Heart right ventricle (tissue), 16 donors: ENCODE data around the gene ATP2B2. TPM values are rescaled to one million over a fixed set of nuclear protein-coding genes. Genes with fewer than 3 reads are reported as not detected.

ENCODE experiments used
- ATAC-seq, 8 donors: fragments of 200-7000 bp; cut with Tn5 transposase; one replicate each; pipeline ENCODE4 v1.9.1; 2020; ENCODE audit warnings: mild to moderate bottlenecking in 8 of 8, moderate library complexity in 8 of 8, moderate number of reproducible peaks in 1 of 8
- DNase-seq, 2 donors: peaks; one replicate each; pipeline ENCODE4 v3.0.0-alpha.2; 2020
- H3K27ac ChIP-seq, 10 donors: fragments of 200-600 bp; sonication (generic) in 2 of 10; one replicate each; pipeline versions ENCODE4 v1.5.0 to v1.8.0; 2020 to 2022; ENCODE audit warnings: mild to moderate bottlenecking in 3 of 10
- H3K27me3 ChIP-seq, 7 donors: fragments of 200-600 bp; one replicate each; pipeline ENCODE4 v1.8.0; 2021 to 2022; ENCODE audit warnings: mild to moderate bottlenecking in 2 of 7
- H3K36me3 ChIP-seq, 9 donors: fragments of 200-600 bp; sonication (generic) in 1 of 9; one replicate each; pipeline versions ENCODE4 v1.5.0 to v1.8.0; 2020 to 2022; ENCODE audit warnings: mild to moderate bottlenecking in 2 of 9
- H3K4me1 ChIP-seq, 9 donors: fragments of 200-600 bp; sonication (generic) in 1 of 9; one replicate each; pipeline versions ENCODE4 v1.5.0 to v1.8.0; 2020 to 2022; ENCODE audit warnings: mild to moderate bottlenecking in 4 of 9
- H3K4me3 ChIP-seq, 10 donors: fragments of 200-600 bp; sonication (generic) in 2 of 10; one replicate each; pipeline versions ENCODE4 v1.5.0 to v1.8.0; 2020 to 2022; ENCODE audit warnings: mild to moderate bottlenecking in 7 of 10, moderate library complexity in 2 of 10
- H3K9me3 ChIP-seq, 11 donors: fragments of 200-600 bp in 10 of 11; sonication (generic) in 2 of 11; one replicate each; pipeline versions ENCODE4 v1.5.0 to v1.8.0; 2013 to 2022; ENCODE audit warnings: mild to moderate bottlenecking in 2 of 11, control low read depth in 1 of 11, moderate library complexity in 1 of 11
- WGBS, 2 donors: extraction: QIAGEN DNeasy Blood & Tissue Kit; methylation state at CpG; one replicate each; pipeline ENCODE4 v1.1.7; 2013; ENCODE audit warnings: inconsistent platforms in 1 of 2; 5-methylcytosine and 5-hydroxymethylcytosine counted together
- intact Hi-C, 10 donors: fragments of 100-400 bp; cut with DNase I; formaldehyde crosslinking; loops; one replicate each; pipeline versions ENCODE4 v1.11.1 to v1.14.2; 2022
- polyA plus RNA-seq, 2 donors: library from polyadenylated mRNA; stranded (reverse); fragments of 200-250 nt; gene quantifications; one replicate each; pipeline ENCODE4 v1.2.3, GENCODE V29; 2013
- total RNA-seq, 10 donors: library from RNA; stranded (reverse); fragmentation: NEBNext Ultra II Directional in 3 of 10; extraction: Animal tissue kit (Norgen Biotek cat#: 25700) in 3 of 10; gene quantifications; one replicate each; pipeline versions ENCODE4 v1.2.1 to v1.2.4, GENCODE V29; 2021 to 2023
- TF ChIP-seq, protein P1 (sequence below), 9 donors: fragments of 200-600 bp; sonication (generic) in 2 of 9; IDR thresholded peaks; one replicate each; pipeline versions ENCODE4 v1.5.0 to v1.8.0; 2021 to 2022; ENCODE audit warnings: antibody characterized with exemption in 9 of 9, mild to moderate bottlenecking in 5 of 9, moderate library complexity in 1 of 9
- donor health status: Arrhythmogenic right ventricular cardiomyopathy.
- donor health status: ischemic (EF 13 %, LVEDD 7.1; RV severe dilation, severe dysfunction).
- donor health status: healthy with polysubstance abuse.
- donor health status: DM: no; HTN: yes; CAD: no.
- donor health status: DM: no; HTN: no; CAD: no.
- donor health status: ischemic (EF 25% LVEDD 6.9; RV normal size, moderate dysfunction).
- donor health status: ischemic (EF 25% LVEDD 5.7; RV mildly dilated, moderate dysfunction).
- donor health status: healthy.
- donor health status: DM: yes; HTN: yes; CAD: no.
- donor health status: Ischemic cardiomyopathy.
- donor health status: ischemic (EF 35%, LVEDD 5.7; RV mildly dilated, moderate dysfunction).
- donor health status: nonischemic (EF 11% LVEDD 7.7; RV severe dilation, severe dysfunction).
- donor health status: DM: yes; HTN: yes; CAD: no.
- donor health status: PGD.
- donor health status: ischemic (EF 29% LVEDD 5.4; RV normal size, mild dysfunction).
- donor health status: nonischemic (EF 23%, LVEDD 6.1; RV moderate dilation, normal function).

Gene ATP2B2
- total and polyA plus RNA-seq, 12 donors, result under 0.01 to 0.30 (median 0.11) TPM; not detected in 4

DNA sequence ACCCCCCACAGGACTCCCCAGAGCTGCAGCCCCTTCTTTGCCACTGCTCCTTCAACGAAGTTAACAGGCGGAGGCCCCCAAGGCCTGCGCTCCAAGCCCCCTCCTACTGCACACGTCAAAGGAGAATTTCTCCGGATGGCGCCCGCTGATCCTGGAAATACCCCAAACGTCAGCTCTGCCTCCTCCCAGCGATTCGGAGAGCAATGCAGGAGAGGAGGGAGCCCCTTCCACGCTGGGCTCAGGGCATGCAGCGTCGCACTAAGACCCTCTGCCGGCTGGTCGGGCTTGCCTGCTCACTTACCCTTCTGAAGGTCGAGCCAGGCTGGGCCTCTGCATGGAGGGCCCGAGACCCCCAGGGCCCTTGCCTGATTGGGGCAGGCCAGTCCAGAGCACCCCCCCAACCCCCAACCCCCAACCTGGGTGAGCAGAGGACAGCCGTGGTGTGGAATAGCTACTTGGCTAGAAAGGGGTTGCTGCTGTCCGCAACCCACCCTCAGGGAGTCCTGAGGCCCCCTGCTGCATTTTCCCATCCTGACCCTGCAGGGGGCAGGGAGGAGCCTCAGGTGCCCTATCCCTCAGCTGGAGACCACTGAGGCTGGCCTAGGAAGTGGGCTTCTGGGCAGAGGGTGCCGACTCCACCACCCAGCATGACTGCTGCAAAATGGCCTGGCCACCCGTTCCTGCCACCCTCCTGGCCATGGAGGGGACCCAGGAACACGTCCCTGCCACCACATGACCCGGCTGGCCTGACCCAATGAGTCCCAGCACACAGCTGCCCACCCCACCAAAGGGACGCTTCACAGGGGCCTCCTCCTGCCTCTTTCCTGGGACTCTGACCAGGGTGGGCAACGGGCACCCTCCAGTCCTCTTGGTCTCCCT is 976 bp downstream of the ATP2B2 start:
- DNase-seq, result no peak
- intact Hi-C loops, result no loop called here
- H3K9me3 ChIP-seq, result no peaks in the 10 kb centered on the region
- TF ChIP-seq, protein P1, sequence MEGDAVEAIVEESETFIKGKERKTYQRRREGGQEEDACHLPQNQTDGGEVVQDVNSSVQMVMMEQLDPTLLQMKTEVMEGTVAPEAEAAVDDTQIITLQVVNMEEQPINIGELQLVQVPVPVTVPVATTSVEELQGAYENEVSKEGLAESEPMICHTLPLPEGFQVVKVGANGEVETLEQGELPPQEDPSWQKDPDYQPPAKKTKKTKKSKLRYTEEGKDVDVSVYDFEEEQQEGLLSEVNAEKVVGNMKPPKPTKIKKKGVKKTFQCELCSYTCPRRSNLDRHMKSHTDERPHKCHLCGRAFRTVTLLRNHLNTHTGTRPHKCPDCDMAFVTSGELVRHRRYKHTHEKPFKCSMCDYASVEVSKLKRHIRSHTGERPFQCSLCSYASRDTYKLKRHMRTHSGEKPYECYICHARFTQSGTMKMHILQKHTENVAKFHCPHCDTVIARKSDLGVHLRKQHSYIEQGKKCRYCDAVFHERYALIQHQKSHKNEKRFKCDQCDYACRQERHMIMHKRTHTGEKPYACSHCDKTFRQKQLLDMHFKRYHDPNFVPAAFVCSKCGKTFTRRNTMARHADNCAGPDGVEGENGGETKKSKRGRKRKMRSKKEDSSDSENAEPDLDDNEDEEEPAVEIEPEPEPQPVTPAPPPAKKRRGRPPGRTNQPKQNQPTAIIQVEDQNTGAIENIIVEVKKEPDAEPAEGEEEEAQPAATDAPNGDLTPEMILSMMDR (IDR thresholded peaks at IDR 0.05), result no peak
- H3K4me3 ChIP-seq, result no peak overlapping the region
- H3K4me1 ChIP-seq, result peaks cover 0 to 12% (median 0%) of the 10 kb centered on the region in 9 donors
- peaks cover 14 to 74% (median 53%) of the 10 kb centered on the region in 7 donors for H3K27me3 ChIP-seq
- no peak overlapping the region for H3K27ac ChIP-seq
- no peaks in the 10 kb centered on the region for H3K36me3 ChIP-seq
- 61 to 69% methylated on average over 25 of the region's 25 CpGs for WGBS, 2 donors
- no peak for ATAC-seq

- 76 to 81% methylated on average over 15 of the region's 15 CpGs for WGBS, 2 donors
- Histone ChIP-seq H3K36me3 (no peaks in the 10 kb centered on the region), H3K4me3 (no peak overlapping the region), H3K4me1 (peaks cover 0 to 12% (median 0%) of the 10 kb centered on the region in 9 donors), H3K9me3 (no peaks in the 10 kb centered on the region), H3K27me3 (peaks cover 14 to 81% (median 64%) of the 10 kb centered on the region in 7 donors), H3K27ac (no peak overlapping the region)
- no peak for DNase-seq
- intact Hi-C loops, result no loop called here
- TF ChIP-seq, protein P1 (IDR thresholded peaks at IDR 0.05), result no peak
- no peak for ATAC-seq
Measured at GRCh38 chr3:10503217-10503796, 2.1 kb downstream of the ATP2B2 start.

DNA sequence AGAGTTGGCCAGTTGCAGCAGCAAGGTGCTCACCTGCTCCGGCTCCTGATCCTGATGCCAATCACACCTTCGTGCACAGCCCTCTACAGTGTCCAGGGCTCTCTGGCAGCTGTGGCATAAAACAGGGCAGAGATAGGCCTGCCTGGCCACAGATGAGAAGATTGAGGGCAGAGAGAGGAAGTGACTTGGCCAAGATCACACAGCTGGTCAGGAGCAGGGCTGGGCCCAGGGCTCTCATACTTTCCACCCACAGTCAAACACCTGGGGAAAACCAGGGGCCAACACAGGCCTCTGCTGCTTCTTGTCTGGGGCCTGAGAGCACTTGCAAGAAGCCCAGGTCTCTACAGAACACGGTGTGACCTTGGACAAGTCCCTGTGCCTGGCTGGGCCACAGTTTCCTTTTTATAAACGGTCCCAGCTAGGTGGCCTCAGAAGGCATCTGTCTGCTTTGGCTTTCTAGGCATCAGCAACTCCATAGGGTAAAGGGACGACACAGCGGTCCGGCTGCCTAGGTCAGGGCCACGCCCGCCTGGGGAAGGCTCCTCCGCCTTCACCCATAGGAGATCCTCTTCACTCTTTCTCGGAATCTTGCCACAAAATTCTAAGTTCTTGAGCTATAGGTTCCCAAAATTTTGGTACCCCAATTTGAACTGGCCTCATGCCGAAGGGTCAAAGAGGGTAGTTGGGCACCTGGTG is 3.1 kb downstream of the ATP2B2 start:
- no peak overlapping the region for H3K4me3 ChIP-seq
- DNase-seq (no peak), ATAC-seq (no peak)
- H3K9me3 ChIP-seq, result no peaks in the 10 kb centered on the region
- TF ChIP-seq, protein P1 (IDR thresholded peaks at IDR 0.05), result no peak
- H3K36me3 ChIP-seq, result no peaks in the 10 kb centered on the region
- peaks cover 0 to 12% (median 0%) of the 10 kb centered on the region in 9 donors for H3K4me1 ChIP-seq
- peaks cover 14 to 85% (median 69%) of the 10 kb centered on the region in 7 donors for H3K27me3 ChIP-seq
- 83 to 91% methylated on average over 12 of the region's 12 CpGs for WGBS, 2 donors
- intact Hi-C loops, result no loop called here
- no peak overlapping the region for H3K27ac ChIP-seq

DNA sequence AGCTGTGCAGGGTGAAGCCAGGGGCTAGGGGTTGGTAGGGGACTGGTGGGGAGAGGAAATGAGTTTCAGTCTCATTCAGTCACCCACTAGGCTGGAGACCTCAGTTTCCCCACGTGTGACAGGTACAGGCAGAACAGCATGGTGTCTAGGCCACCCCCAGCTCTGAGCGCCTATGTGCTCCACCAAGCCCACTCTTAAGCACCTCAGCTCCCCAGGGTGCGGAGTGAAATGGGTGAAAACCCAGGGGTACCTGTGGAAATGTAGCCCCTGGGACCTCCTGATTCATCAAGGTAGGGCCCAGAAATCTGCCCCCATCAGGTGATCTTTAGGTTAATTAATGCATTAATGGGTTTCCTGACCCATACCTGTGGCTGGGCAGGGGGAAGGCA is 3.7 kb downstream of the ATP2B2 start:
- Histone ChIP-seq H3K4me1 (peaks cover 0 to 12% (median 0%) of the 10 kb centered on the region in 9 donors), H3K27me3 (peaks cover 14 to 81% (median 62%) of the 10 kb centered on the region in 7 donors), H3K4me3 (no peak overlapping the region), H3K36me3 (no peaks in the 10 kb centered on the region), H3K9me3 (no peaks in the 10 kb centered on the region), H3K27ac (no peak overlapping the region)
- WGBS, 2 donors, result 67 to 73% methylated on average over 3 of the region's 3 CpGs
- intact Hi-C loops, result no loop called here
- no peak for DNase-seq
- no peak for ATAC-seq
- TF ChIP-seq, protein P1 (IDR thresholded peaks at IDR 0.05), result no peak
